Activated CD8-positive, alpha-beta T cell treated with anti-CD3 and anti-CD28 coated beads, Interleukin-2, amount 10 ng/mL, durations not matched to agents 7 days and 5 days (primary cell): ENCODE measurements around the gene INA. TPM values are rescaled to one million over a fixed set of nuclear protein-coding genes. Genes with fewer than 3 reads are reported as not detected.

Experiments used
- ATAC-seq: fragments of 150-1000 bp; cut with Tn5 transposase; one replicate; pipeline ENCODE4 v1.10.0; 2021; ENCODE audit warnings: moderate library complexity
- CTCF ChIA-PET: fragments of 350-600 bp; sonication (Branson Sonifier 250); formaldehyde crosslinking; loops from one replicate; lab custom pipeline; 2021; ENCODE audit warnings: antibody characterized with exemption; lab: Charles Lee
- POLR2A ChIA-PET: fragments of 350-600 bp; sonication (Branson Sonifier 250); formaldehyde crosslinking; loops from one replicate; lab custom pipeline; 2021; ENCODE audit warnings: antibody characterized with exemption; lab: Charles Lee
- DNase-seq: peaks from one replicate; pipeline ENCODE4 v3.0.0-alpha.2; 2020
- H3K27ac Mint-ChIP-seq: one replicate; pipeline ENCODE4 v1.8.0; 2021; ENCODE audit warnings: mild to moderate bottlenecking, mixed read lengths
- H3K27me3 Mint-ChIP-seq: one replicate; pipeline ENCODE4 v1.8.0; 2021; ENCODE audit warnings: low read depth, mixed read lengths
- H3K36me3 Mint-ChIP-seq: one replicate; pipeline ENCODE4 v1.8.0; 2021; ENCODE audit warnings: low read depth, mixed read lengths
- H3K4me1 Mint-ChIP-seq: one replicate; pipeline ENCODE4 v1.8.0; 2021; ENCODE audit warnings: low read depth, mixed read lengths
- H3K4me3 Mint-ChIP-seq: one replicate; pipeline ENCODE4 v1.8.0; 2021; ENCODE audit warnings: mild to moderate bottlenecking, mixed read lengths
- H3K9me3 Mint-ChIP-seq: one replicate; pipeline ENCODE4 v1.8.0; 2022; ENCODE audit warnings: mixed read lengths; ENCODE audit not compliant: insufficient read depth
- total RNA-seq, 2 experiments: library from RNA; stranded (reverse); gene quantifications; one replicate each; pipeline ENCODE4 v1.2.3, GENCODE V29; 2021

The INA gene
- total RNA-seq, 2 experiments from 2014 or later: 0.08 TPM; not detected in 1

DNA sequence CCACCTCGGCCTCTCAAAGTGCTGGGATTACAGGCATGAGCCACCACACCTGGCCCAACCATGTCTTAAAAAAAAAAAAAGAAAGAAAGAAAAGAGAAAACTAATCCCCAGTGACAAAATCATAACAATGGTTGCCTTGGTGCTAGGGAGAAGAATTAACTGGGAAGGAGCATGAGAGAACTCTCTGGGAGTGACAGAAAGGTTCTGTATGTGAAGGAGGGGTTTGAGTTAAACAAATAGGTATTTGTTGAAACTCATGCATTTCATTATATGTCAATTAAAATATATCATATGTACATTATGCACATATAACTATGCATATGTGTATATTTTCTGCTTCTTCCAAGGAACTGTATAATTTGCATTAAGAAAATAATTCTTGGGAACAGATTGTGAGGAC, 33.3 kb downstream of the INA start:
- ChIA-PET CTCF (interaction anchor here (2.1 kb wide), 1 partner anchor 24 kb away, joined by 6 read pairs; no protein-coding TSS in a partner anchor), POLR2A (no interaction called here)
- Mint-ChIP-seq H3K9me3 (no peaks in the 10 kb centered on the region), H3K27ac (no peak overlapping the region), H3K27me3 (no peaks in the 10 kb centered on the region), H3K4me1 (no peaks in the 10 kb centered on the region), H3K4me3 (no peak overlapping the region), H3K36me3 (peaks cover 36% of the 10 kb centered on the region)
- ATAC-seq (no peak), DNase-seq (no peak)

DNA sequence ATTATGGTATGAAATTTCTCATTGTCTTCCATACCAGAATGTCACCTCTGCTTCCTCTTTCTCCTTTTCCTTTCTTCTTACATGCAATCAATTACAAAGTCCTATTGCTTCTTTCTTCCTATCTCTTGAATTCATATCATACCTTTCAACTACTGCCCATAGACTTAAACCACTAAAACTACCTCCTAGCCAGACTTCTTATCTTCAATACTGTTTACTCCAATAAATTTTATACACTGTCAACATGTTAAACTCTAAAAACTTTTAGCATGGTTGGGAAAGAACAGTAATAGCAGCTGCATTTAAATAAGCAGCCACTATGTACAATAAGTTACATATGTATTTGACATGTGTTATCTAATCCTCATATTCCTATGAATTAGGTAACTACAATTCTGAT, 39.1 kb downstream of the INA start:
- ChIA-PET CTCF (interaction anchor here (2.3 kb wide), 1 partner anchor 18 kb away, joined by 8 read pairs; no protein-coding TSS in a partner anchor), POLR2A (no interaction called here)
- peaks cover 31% of the 10 kb centered on the region for H3K36me3 Mint-ChIP-seq
- no peaks in the 10 kb centered on the region for H3K9me3 Mint-ChIP-seq
- H3K27me3 Mint-ChIP-seq: no peaks in the 10 kb centered on the region
- no peaks in the 10 kb centered on the region for H3K4me1 Mint-ChIP-seq
- no peak for DNase-seq
- no peak for ATAC-seq
- no peak overlapping the region for H3K4me3 Mint-ChIP-seq
- H3K27ac Mint-ChIP-seq: no peak overlapping the region

DNA sequence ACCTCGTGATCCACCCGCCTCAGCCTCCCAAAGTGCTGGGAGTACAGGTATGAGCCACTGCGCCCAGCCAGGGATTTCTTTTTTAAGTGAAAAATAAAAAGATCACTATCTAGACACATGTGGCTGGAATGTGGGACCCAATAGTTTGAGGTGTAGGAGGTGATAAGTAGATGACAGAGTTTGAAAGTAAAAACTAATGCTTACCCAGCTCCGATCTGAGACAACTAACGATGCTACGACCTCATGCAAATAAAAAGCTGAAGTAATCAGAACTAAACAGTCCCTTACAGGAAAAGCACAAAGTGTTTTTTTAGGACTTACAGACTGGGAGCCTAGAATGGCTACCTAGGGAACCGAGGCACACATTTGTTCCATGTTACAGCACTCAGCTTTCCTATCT, 51.0 kb downstream of the INA start:
- no peaks in the 10 kb centered on the region for H3K9me3 Mint-ChIP-seq
- no peaks in the 10 kb centered on the region for H3K27me3 Mint-ChIP-seq
- H3K36me3 Mint-ChIP-seq: peaks cover 23% of the 10 kb centered on the region
- H3K27ac Mint-ChIP-seq: no peak overlapping the region
- ChIA-PET POLR2A (no interaction called here), CTCF (no interaction called here)
- no peaks in the 10 kb centered on the region for H3K4me1 Mint-ChIP-seq
- no peak overlapping the region for H3K4me3 Mint-ChIP-seq
- DNase-seq: no peak
- ATAC-seq: no peak

- CTCF ChIA-PET: interaction anchor here (0.9 to 3.1 kb wide), 18 partner anchors 9 to 498 kb away, joined by 3 to 17 read pairs (median 5); partner anchors contain the start of genes CNNM2, CYP17A1, PCGF6 and TAF5
- Mint-ChIP-seq H3K4me1 (no peaks in the 10 kb centered on the region), H3K4me3 (no peak overlapping the region), H3K27ac (no peak overlapping the region), H3K36me3 (peaks cover 35% of the 10 kb centered on the region), H3K9me3 (no peaks in the 10 kb centered on the region), H3K27me3 (no peaks in the 10 kb centered on the region)
- POLR2A ChIA-PET: no interaction called here
- DNase-seq (no peak), ATAC-seq (no peak)
Observed at GRCh38 chr10:103333934-103334520, 57.1 kb downstream of the INA start.

- ATAC-seq: no peak
- Mint-ChIP-seq H3K4me3 (no peak overlapping the region), H3K4me1 (no peaks in the 10 kb centered on the region), H3K36me3 (peaks cover 37% of the 10 kb centered on the region), H3K27me3 (no peaks in the 10 kb centered on the region), H3K27ac (no peak overlapping the region), H3K9me3 (no peaks in the 10 kb centered on the region)
- CTCF ChIA-PET: interaction anchor here (0.9 to 3.1 kb wide), 16 partner anchors 9 to 499 kb away, joined by 3 to 17 read pairs (median 6); partner anchors contain the start of genes CNNM2, CYP17A1, PCGF6 and TAF5
- DNase-seq: no peak
- POLR2A ChIA-PET: no interaction called here
Observed at GRCh38 chr10:103334567-103334966, 57.6 kb downstream of the INA start.

GRCh38 chr10:103336370-103336769, 59.4 kb downstream of the INA start:
- H3K4me3 Mint-ChIP-seq: no peak overlapping the region
- ChIA-PET CTCF (no interaction called here), POLR2A (no interaction called here)
- DNase-seq: no peak
- no peak overlapping the region for H3K27ac Mint-ChIP-seq
- no peaks in the 10 kb centered on the region for H3K9me3 Mint-ChIP-seq
- H3K36me3 Mint-ChIP-seq: peaks cover 31% of the 10 kb centered on the region
- H3K4me1 Mint-ChIP-seq: no peaks in the 10 kb centered on the region
- no peak for ATAC-seq
- no peaks in the 10 kb centered on the region for H3K27me3 Mint-ChIP-seq

Other genes with a start within 250 kb of the INA start
- 10 to 100 TPM; 60.8 to 62.0 TPM for gene NT5C2, start 83.9 kb upstream of the INA start, total RNA-seq
- under 1 TPM in 1 of 2 experiments, not detected in 1; 0.16 TPM for gene RPEL1, start 31.3 kb upstream of the INA start, total RNA-seq
- gene PCGF6, start 74.0 kb downstream of the INA start, total RNA-seq: 10 to 100 TPM; 14.9 to 17.2 TPM
- gene TAF5, start 90.8 kb downstream of the INA start, total RNA-seq: 10 to 100 TPM; 14.5 to 14.8 TPM
- 100 to 1,000 TPM; 360 to 363 TPM for gene ATP5MK, start 119.3 kb downstream of the INA start, total RNA-seq
- 10 to 100 TPM; 57.1 to 57.4 TPM for gene PDCD11, start 119.5 kb downstream of the INA start, total RNA-seq
- 100 to 1,000 TPM; 131 to 135 TPM for gene CALHM2, start 175.2 kb downstream of the INA start, total RNA-seq
- gene CALHM1, start 181.8 kb downstream of the INA start, total RNA-seq: 1 to 10 TPM; 1.8 TPM
- under 1 TPM; 0.45 to 0.63 TPM for gene CALHM3, start 202.1 kb downstream of the INA start, total RNA-seq
- gene NEURL1, start 216.6 kb downstream of the INA start, total RNA-seq: 1 to 10 TPM; 1.1 TPM